Suprapubic skin (tissue), 4 donors: ENCODE data around the gene UBE2QL1. TPM values are rescaled to one million over a fixed set of nuclear protein-coding genes. Genes with fewer than 3 reads are reported as not detected.

ENCODE experiments used
- DNase-seq, 2 donors: peaks; one replicate each; pipeline ENCODE4 v3.0.0-alpha.2; 2019; ENCODE audit warnings: low spot score in 2 of 2
- H3K27ac ChIP-seq: fragments of 200-600 bp; sonication (generic); one replicate; pipeline ENCODE4 v1.5.1; 2019
- H3K27me3 ChIP-seq: fragments of 200-600 bp; sonication (generic); one replicate; pipeline ENCODE4 v1.5.1; 2019
- H3K36me3 ChIP-seq: fragments of 200-600 bp; sonication (generic); one replicate; pipeline ENCODE4 v1.5.1; 2019
- H3K4me1 ChIP-seq: fragments of 200-600 bp; sonication (generic); one replicate; pipeline ENCODE4 v1.5.1; 2019
- H3K4me3 ChIP-seq: fragments of 200-600 bp; sonication (generic); one replicate; pipeline ENCODE4 v1.5.1; 2019; ENCODE audit warnings: mild to moderate bottlenecking
- H3K9me3 ChIP-seq: fragments of 200-600 bp; sonication (generic); one replicate; pipeline ENCODE4 v1.5.1; 2019
- EP300 ChIP-seq: sonication (generic); formaldehyde crosslinking; IDR thresholded peaks from one replicate; pipeline ENCODE4 v1.6.1; 2017; ENCODE audit warnings: antibody characterized with exemption
- POLR2A ChIP-seq, 2 donors: fragments of 450-650 bp; IDR thresholded peaks; one replicate each; pipeline ENCODE4 v1.6.1; 2017; ENCODE audit warnings: antibody characterized with exemption in 2 of 2, mild to moderate bottlenecking in 2 of 2, moderate library complexity in 2 of 2
- POLR2AphosphoS5 ChIP-seq, 3 donors: sonication (generic); formaldehyde crosslinking; IDR thresholded peaks; one replicate each; pipeline ENCODE4 v1.6.1; 2017; ENCODE audit warnings: antibody characterized with exemption in 3 of 3
- WGBS: methylation state at CpG from one replicate; pipeline ENCODE4 v1.1.5; 2018; 5-methylcytosine and 5-hydroxymethylcytosine counted together
- total RNA-seq, 4 donors: library from RNA; depleted of rRNA; stranded (reverse); fragments of >200 nt; gene quantifications; one replicate each; pipeline ENCODE4 v1.1.0, GENCODE V29; 2016
- TF ChIP-seq, protein P1 (sequence below), 2 donors: fragments of 200-600 bp in 1 of 2; fragments of 450-650 bp in 1 of 2; sonication (generic) in 1 of 2; IDR thresholded peaks; one replicate each; pipeline ENCODE4 v1.5.1; 2016 to 2019; ENCODE audit warnings: antibody characterized with exemption in 2 of 2, mild to moderate bottlenecking in 1 of 2, moderate library complexity in 1 of 2

UBE2QL1 gene, protein sequence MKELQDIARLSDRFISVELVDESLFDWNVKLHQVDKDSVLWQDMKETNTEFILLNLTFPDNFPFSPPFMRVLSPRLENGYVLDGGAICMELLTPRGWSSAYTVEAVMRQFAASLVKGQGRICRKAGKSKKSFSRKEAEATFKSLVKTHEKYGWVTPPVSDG
- total RNA-seq, result 1 to 10 TPM; 1.1 to 5.0 (median 3.2) TPM

DNA sequence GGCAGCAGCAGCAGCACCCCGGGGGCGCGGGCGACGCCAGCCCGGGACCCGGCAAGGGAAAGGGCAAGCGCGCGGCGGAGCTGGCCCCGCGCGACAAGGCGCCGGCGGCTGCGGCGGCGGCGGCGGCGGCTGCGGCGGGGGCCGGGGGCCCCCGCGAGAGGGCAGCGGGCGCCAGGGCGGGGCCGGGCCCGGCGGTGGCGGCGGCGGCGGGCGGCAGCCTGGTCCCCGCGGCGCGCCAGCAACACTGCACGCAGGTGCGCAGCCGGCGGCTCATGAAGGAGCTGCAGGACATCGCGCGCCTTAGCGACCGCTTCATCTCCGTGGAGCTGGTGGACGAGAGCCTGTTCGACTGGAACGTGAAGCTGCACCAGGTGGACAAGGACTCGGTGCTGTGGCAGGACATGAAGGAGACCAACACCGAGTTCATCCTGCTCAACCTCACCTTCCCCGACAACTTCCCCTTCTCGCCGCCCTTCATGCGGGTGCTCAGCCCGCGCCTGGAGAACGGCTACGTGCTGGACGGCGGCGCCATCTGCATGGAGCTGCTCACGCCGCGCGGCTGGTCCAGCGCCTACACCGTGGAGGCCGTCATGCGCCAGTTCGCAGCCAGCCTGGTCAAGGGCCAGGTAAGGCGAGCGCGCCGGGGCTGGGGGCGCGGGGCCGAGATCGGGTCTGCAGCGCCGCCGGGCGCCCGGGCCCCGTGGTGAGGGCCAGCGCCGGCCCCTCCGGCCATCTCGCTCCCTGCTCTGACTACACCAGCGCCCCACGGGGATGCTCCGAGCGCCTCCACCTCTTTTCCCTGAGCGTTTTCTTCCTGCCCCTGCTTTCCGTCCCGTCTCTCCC lies at the start of gene UBE2QL1:
UBE2QL1 (plus strand) TSS at position 238 of the 843 bp plus-strand sequence; CDS start at position 273, 35 bp downstream.
- Histone ChIP-seq H3K27ac (no peak within 1 kb of the TSS), H3K36me3 (no peaks in the 10 kb centered on the region), H3K4me3 (peak within 1 kb of the TSS; percentile 54), H3K4me1 (peaks cover 19% of the 10 kb centered on the region), H3K27me3 (peaks cover 30% of the 10 kb centered on the region), H3K9me3 (no peaks in the 10 kb centered on the region)
- DNase-seq, result no peak
- 2% methylated on average over 15 of the region's 103 CpGs for WGBS
- TF ChIP-seq, protein P1, sequence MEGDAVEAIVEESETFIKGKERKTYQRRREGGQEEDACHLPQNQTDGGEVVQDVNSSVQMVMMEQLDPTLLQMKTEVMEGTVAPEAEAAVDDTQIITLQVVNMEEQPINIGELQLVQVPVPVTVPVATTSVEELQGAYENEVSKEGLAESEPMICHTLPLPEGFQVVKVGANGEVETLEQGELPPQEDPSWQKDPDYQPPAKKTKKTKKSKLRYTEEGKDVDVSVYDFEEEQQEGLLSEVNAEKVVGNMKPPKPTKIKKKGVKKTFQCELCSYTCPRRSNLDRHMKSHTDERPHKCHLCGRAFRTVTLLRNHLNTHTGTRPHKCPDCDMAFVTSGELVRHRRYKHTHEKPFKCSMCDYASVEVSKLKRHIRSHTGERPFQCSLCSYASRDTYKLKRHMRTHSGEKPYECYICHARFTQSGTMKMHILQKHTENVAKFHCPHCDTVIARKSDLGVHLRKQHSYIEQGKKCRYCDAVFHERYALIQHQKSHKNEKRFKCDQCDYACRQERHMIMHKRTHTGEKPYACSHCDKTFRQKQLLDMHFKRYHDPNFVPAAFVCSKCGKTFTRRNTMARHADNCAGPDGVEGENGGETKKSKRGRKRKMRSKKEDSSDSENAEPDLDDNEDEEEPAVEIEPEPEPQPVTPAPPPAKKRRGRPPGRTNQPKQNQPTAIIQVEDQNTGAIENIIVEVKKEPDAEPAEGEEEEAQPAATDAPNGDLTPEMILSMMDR (IDR thresholded peaks at IDR 0.05), result no peak
- no peak for TF ChIP-seq POLR2A (IDR thresholded peaks at IDR 0.05)
- no peak for TF ChIP-seq POLR2AphosphoS5 (IDR thresholded peaks at IDR 0.05)
- TF ChIP-seq EP300, result no peak

DNA sequence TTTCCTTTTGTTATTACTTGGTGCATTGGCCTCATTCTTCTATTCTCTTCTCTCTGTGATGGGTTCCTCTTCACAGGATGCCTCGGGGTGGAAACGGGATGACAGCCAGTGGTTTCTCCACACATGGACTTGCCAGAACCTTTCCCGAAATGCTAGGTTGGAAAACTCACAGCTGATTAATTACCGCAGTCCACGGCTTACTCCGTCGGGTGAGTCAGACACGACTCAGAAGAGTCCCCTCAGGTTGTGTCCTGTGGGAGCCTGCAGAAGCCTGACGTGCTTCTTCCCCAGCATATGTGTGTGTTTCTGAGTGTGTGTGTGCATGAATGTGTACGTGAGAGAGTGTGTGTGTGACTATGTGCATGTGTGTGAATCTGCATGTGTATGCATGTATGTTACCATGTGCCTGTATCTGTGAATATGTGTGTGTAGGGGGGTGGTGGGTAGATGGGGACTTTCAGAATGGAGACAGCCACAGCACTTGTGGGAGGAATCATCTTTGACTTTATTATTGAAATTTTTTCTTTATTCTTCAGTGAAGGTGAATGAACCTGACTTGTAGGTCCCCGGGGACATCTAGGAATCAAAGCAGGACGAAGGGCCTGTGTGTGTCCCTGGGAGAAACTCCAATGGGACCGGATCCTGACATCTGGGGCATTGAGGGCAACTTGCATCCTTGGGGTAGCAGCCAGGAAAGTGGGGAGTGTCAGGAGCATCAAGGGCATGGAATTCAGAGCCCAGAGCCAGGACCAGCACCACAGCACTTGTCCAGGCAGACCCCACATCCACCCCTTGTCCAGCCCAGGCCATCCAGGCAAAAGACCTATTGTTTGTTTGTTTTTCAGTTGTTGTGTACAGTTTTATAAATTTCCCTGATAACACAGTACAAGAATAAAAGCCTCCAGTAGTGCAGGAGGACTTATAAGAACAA lies 48.4 kb upstream of the UBE2QL1 start:
- Histone ChIP-seq H3K27ac (no peak overlapping the region), H3K4me3 (no peak overlapping the region), H3K36me3 (no peaks in the 10 kb centered on the region), H3K27me3 (no peaks in the 10 kb centered on the region), H3K9me3 (no peaks in the 10 kb centered on the region), H3K4me1 (peaks cover 3% of the 10 kb centered on the region)
- TF ChIP-seq EP300 (no peak), POLR2A (IDR thresholded peaks at IDR 0.05) (no peak), POLR2AphosphoS5 (IDR thresholded peaks at IDR 0.05) (no peak)
- TF ChIP-seq, protein P1 (IDR thresholded peaks at IDR 0.05), result no peak
- DNase-seq, result no peak
- 57% methylated on average over 13 of the region's 13 CpGs for WGBS

DNA sequence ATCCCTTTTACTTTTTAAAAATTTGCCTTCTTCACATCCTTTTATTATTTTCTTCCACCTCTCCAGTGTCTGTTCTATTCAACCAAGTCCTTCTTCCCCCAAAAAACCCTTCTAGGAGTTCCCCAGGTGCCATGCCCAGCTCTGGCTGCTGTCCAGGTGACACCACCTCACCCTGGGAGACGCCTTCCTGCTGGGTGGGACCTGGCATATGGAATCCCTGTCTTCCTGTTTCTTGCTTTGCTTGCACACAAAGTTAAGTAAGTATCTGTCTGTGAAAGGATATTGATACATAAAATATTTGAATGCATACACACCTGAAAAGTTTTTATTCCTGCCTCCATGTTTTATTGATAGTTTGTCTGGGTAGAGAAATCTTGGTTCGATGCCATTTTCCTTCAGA lies 47.2 kb upstream of the UBE2QL1 start:
- TF ChIP-seq EP300 (no peak), POLR2AphosphoS5 (IDR thresholded peaks at IDR 0.05) (no peak), POLR2A (IDR thresholded peaks at IDR 0.05) (no peak)
- TF ChIP-seq, protein P1 (IDR thresholded peaks at IDR 0.05), result no peak
- Histone ChIP-seq H3K36me3 (no peaks in the 10 kb centered on the region), H3K27me3 (no peaks in the 10 kb centered on the region), H3K27ac (no peak overlapping the region), H3K9me3 (no peaks in the 10 kb centered on the region), H3K4me3 (no peak overlapping the region), H3K4me1 (peaks cover 3% of the 10 kb centered on the region)
- no peak for DNase-seq
- WGBS, result 50% methylated on average over 2 of the region's 2 CpGs

DNA sequence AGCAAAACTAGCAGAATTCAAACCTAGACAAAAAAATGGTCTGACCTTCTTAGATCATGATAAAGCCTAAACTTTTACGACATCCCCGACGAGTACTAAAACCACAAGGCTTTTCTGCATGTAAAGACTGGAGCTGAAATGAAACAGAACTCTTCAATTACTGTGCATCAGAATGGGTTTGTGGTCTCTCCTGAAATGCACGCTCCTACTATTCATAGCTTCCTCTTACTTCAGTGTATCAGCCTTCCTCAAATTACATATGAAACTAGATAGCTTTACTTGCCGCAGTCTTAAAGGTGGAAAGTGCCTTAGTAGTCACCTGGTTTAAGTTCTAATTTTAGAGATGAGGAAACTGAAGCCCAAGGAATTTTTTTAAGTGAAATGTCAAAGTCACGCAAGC lies 45.7 kb upstream of the UBE2QL1 start:
- WGBS, result 66% methylated on average over 6 of the region's 6 CpGs
- Histone ChIP-seq H3K27me3 (no peaks in the 10 kb centered on the region), H3K27ac (no peak overlapping the region), H3K4me1 (peaks cover 6% of the 10 kb centered on the region), H3K9me3 (no peaks in the 10 kb centered on the region), H3K4me3 (no peak overlapping the region), H3K36me3 (no peaks in the 10 kb centered on the region)
- TF ChIP-seq EP300 (no peak), POLR2A (IDR thresholded peaks at IDR 0.05) (no peak), POLR2AphosphoS5 (IDR thresholded peaks at IDR 0.05) (no peak)
- TF ChIP-seq, protein P1 (IDR thresholded peaks at IDR 0.05), result no peak
- no peak for DNase-seq
